H9 (cell line): ENCODE data around the gene SLC25A12. TPM values are rescaled to one million over a fixed set of nuclear protein-coding genes. Genes with fewer than 3 reads are reported as not detected.

Source experiments
- DNase-seq: peaks from one replicate; pipeline ENCODE4 v3.0.0-alpha.2; 2017
- H2AFZ ChIP-seq: one replicate; pipeline ENCODE4 v1.6.1; 2013; ENCODE audit warnings: mild to moderate bottlenecking, low read length, control low read depth, moderate library complexity
- H2AK5ac ChIP-seq: 2 replicates; pipeline ENCODE4 v1.6.1; 2013; ENCODE audit warnings: low read length, control low read depth, mixed read lengths; ENCODE audit not compliant: insufficient read length
- H2BK120ac ChIP-seq: one replicate; pipeline ENCODE4 v1.6.1; 2013; ENCODE audit warnings: low read depth, mild to moderate bottlenecking, low read length, control low read depth, inconsistent platforms; ENCODE audit not compliant: poor library complexity, severe bottlenecking
- H2BK12ac ChIP-seq: 2 replicates; pipeline ENCODE4 v1.6.1; 2013; ENCODE audit warnings: low read length, control low read depth, mixed read lengths, low read depth; ENCODE audit not compliant: insufficient read length
- H2BK15ac ChIP-seq: 2 replicates; pipeline ENCODE4 v1.6.1; 2013; ENCODE audit warnings: low read depth, low read length, control low read depth
- H2BK20ac ChIP-seq: one replicate; pipeline ENCODE4 v1.6.1; 2013; ENCODE audit warnings: low read depth, mild to moderate bottlenecking, low read length, control low read depth, inconsistent platforms; ENCODE audit not compliant: poor library complexity, severe bottlenecking
- H2BK5ac ChIP-seq: 2 replicates; pipeline ENCODE4 v1.6.1; 2013; ENCODE audit warnings: low read length, control low read depth, mixed read lengths; ENCODE audit not compliant: insufficient read length
- H3K14ac ChIP-seq: 2 replicates; pipeline ENCODE4 v1.6.1; 2013; ENCODE audit warnings: low read length, control low read depth; ENCODE audit not compliant: insufficient read depth
- H3K18ac ChIP-seq: 2 replicates; pipeline ENCODE4 v1.6.1; 2013; ENCODE audit warnings: low read depth, mild to moderate bottlenecking, mixed read lengths, low read length, control low read depth; ENCODE audit not compliant: insufficient read length
- H3K23ac ChIP-seq: 2 replicates; pipeline ENCODE4 v1.6.1; 2013; ENCODE audit warnings: low read length, control low read depth, mixed read lengths, low read depth; ENCODE audit not compliant: insufficient read length
- H3K23me2 ChIP-seq: 2 replicates; pipeline ENCODE4 v1.6.1; 2013; ENCODE audit warnings: low read depth, mild to moderate bottlenecking, mixed read lengths, low read length, control low read depth; ENCODE audit not compliant: insufficient read length, poor library complexity, severe bottlenecking
- H3K27ac ChIP-seq: 2 replicates; pipeline ENCODE4 v1.5.1; 2013; ENCODE audit warnings: low read length, control low read depth, mixed read lengths, low read depth; ENCODE audit not compliant: insufficient read length
- H3K27me3 ChIP-seq: 2 replicates; pipeline ENCODE4 v1.6.1; 2013; ENCODE audit warnings: low read length, control low read depth, inconsistent platforms; ENCODE audit not compliant: insufficient read depth
- H3K4ac ChIP-seq: 2 replicates; pipeline ENCODE4 v1.6.1; 2013; ENCODE audit warnings: low read depth, mild to moderate bottlenecking, control low read depth, inconsistent platforms, low read length, moderate library complexity
- H3K4me1 ChIP-seq: 2 replicates; pipeline ENCODE4 v1.6.1; 2013; ENCODE audit warnings: low read length, control low read depth, inconsistent platforms; ENCODE audit not compliant: insufficient read depth
- H3K4me2 ChIP-seq: 2 replicates; pipeline ENCODE4 v1.6.1; 2013; ENCODE audit warnings: low read length, control low read depth, mixed read lengths; ENCODE audit not compliant: insufficient read length, insufficient read depth
- H3K56ac ChIP-seq: 2 replicates; pipeline ENCODE4 v1.6.1; 2013; ENCODE audit warnings: low read depth, mild to moderate bottlenecking, mixed read lengths, low read length, control low read depth; ENCODE audit not compliant: insufficient read length
- H3K79me1 ChIP-seq: 2 replicates; pipeline ENCODE4 v1.6.1; 2013; ENCODE audit warnings: low read depth, mild to moderate bottlenecking, moderate library complexity, low read length, control low read depth, inconsistent platforms; ENCODE audit not compliant: insufficient read depth, poor library complexity, severe bottlenecking
- H3K79me2 ChIP-seq: 2 replicates; pipeline ENCODE4 v1.6.1; 2013; ENCODE audit warnings: low read length, control low read depth, inconsistent platforms; ENCODE audit not compliant: insufficient read depth
- H3K9ac ChIP-seq: 2 replicates; pipeline ENCODE4 v1.6.1; 2013; ENCODE audit warnings: low read length, control low read depth, mixed read lengths; ENCODE audit not compliant: insufficient read length; ENCODE audit errors: extremely low read depth
- H3K9me3 ChIP-seq: one replicate; pipeline ENCODE4 v1.6.1; 2013; ENCODE audit warnings: low read depth, low read length, inconsistent platforms; ENCODE audit not compliant: control insufficient read depth
- H3T11ph ChIP-seq: one replicate; pipeline ENCODE4 v1.6.1; 2013; ENCODE audit warnings: mild to moderate bottlenecking, low read length, control low read depth, inconsistent platforms
- H4K20me1 ChIP-seq: one replicate; pipeline ENCODE4 v1.6.1; 2013; ENCODE audit not compliant: control insufficient read depth, insufficient read length, insufficient read depth
- H4K5ac ChIP-seq: 2 replicates; pipeline ENCODE4 v1.6.1; 2013; ENCODE audit warnings: low read depth, mild to moderate bottlenecking, mixed read lengths, low read length, control low read depth; ENCODE audit not compliant: insufficient read length
- H4K8ac ChIP-seq: replicated peaks from 2 replicates; pipeline ENCODE4 v1.6.1; 2013; ENCODE audit warnings: low read length, control low read depth, mixed read lengths, low read depth; ENCODE audit not compliant: insufficient read length
- H4K91ac ChIP-seq: 2 replicates; pipeline ENCODE4 v1.6.1; 2013; ENCODE audit warnings: low read depth, mild to moderate bottlenecking, moderate library complexity, mixed read lengths, low read length, control low read depth; ENCODE audit not compliant: insufficient read length
- H3K27ac Mint-ChIP-seq, 3 experiments: 2 replicates in 2 of 3; 3 replicates in 1 of 3; pipeline ENCODE4 v1.8.0; 2020 to 2021; ENCODE audit warnings: mixed read lengths in 3 of 3, mild to moderate bottlenecking in 1 of 3, moderate library complexity in 1 of 3
- H3K27me3 Mint-ChIP-seq: 2 replicates; pipeline ENCODE4 v1.8.0; 2021; ENCODE audit warnings: low read depth, mild to moderate bottlenecking, moderate library complexity, mixed read lengths
- H3K36me3 Mint-ChIP-seq, 3 experiments: 2 replicates in 2 of 3; 3 replicates in 1 of 3; pipeline ENCODE4 v1.8.0; 2020 to 2021; ENCODE audit warnings: low read depth in 3 of 3, mixed read lengths in 3 of 3; ENCODE audit not compliant: insufficient read depth in 1 of 3
- H3K4me1 Mint-ChIP-seq, 2 experiments: 2 replicates each; pipeline ENCODE4 v1.8.0; 2020; ENCODE audit warnings: mixed read lengths in 2 of 2
- H3K4me3 Mint-ChIP-seq, 2 experiments: 2 replicates in 1 of 2; 3 replicates in 1 of 2; pipeline ENCODE4 v1.8.0; 2020 to 2021; ENCODE audit warnings: mild to moderate bottlenecking in 2 of 2, mixed read lengths in 2 of 2, moderate library complexity in 1 of 2
- H3K9me3 Mint-ChIP-seq, 2 experiments: 2 replicates in 1 of 2; 3 replicates in 1 of 2; pipeline ENCODE4 v1.8.0; 2020; ENCODE audit warnings: mild to moderate bottlenecking in 2 of 2, mixed read lengths in 2 of 2, moderate library complexity in 1 of 2
- WGBS: extraction: QIAGEN DNeasy Blood & Tissue Kit; methylation state at CpG from one replicate; pipeline ENCODE4 v1.1.7; 2013; ENCODE audit warnings: missing lambda C conversion rate, low lambda C conversion rate, mixed read lengths; ENCODE audit not compliant: insufficient read length; ENCODE audit errors: extremely low coverage; 5-methylcytosine and 5-hydroxymethylcytosine counted together
- total RNA-seq: library from RNA; stranded (reverse); gene quantifications from 2 replicates; pipeline ENCODE4 v1.2.1, GENCODE V29; 2021
- TF ChIP-seq, protein P1 (sequence below): fragments of 200-600 bp; sonication (generic); conservative IDR thresholded peaks from 3 replicates; pipeline ENCODE4 v1.8.0; 2021; ENCODE audit warnings: antibody characterized with exemption, mild to moderate bottlenecking

The SLC25A12 gene
- total RNA-seq, 1 experiment from 2014 or later = 10.1 TPM

DNA sequence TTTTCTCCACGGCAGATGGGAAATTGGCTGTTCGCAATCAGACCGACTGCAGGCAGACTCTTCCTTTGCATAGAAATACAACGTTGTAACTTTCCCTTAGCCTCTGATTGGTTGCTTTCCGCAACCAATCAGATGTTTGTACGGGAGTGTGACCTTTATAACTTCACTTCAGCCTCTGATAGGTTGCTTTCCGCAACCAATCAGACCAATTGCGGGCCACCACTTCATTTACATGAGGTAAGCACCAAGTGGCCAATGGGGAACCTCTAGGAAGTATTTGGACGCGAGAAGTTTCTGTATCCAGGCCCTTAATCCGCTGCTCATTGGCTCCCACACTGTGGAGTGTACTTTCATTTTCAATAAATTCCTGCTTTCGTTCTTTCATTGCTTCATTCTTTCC lies 19.1 kb downstream of the SLC25A12 start:
- no peak overlapping the region for H3K23ac ChIP-seq
- no peak overlapping the region for H4K8ac ChIP-seq
- H3K4ac ChIP-seq = no peak overlapping the region
- H3K4me1 Mint-ChIP-seq = no peaks in the 10 kb centered on the region
- no peak overlapping the region for H2BK12ac ChIP-seq
- H3T11ph ChIP-seq = no peak overlapping the region
- TF ChIP-seq, protein P1, sequence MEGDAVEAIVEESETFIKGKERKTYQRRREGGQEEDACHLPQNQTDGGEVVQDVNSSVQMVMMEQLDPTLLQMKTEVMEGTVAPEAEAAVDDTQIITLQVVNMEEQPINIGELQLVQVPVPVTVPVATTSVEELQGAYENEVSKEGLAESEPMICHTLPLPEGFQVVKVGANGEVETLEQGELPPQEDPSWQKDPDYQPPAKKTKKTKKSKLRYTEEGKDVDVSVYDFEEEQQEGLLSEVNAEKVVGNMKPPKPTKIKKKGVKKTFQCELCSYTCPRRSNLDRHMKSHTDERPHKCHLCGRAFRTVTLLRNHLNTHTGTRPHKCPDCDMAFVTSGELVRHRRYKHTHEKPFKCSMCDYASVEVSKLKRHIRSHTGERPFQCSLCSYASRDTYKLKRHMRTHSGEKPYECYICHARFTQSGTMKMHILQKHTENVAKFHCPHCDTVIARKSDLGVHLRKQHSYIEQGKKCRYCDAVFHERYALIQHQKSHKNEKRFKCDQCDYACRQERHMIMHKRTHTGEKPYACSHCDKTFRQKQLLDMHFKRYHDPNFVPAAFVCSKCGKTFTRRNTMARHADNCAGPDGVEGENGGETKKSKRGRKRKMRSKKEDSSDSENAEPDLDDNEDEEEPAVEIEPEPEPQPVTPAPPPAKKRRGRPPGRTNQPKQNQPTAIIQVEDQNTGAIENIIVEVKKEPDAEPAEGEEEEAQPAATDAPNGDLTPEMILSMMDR = no peak
- H3K27ac ChIP-seq = no peak overlapping the region
- no peaks in the 10 kb centered on the region for H3K79me2 ChIP-seq
- no peak overlapping the region for H3K4me2 ChIP-seq
- no peak overlapping the region; a peak in 1 of 7 replicates for H3K27ac Mint-ChIP-seq
- no peaks in the 10 kb centered on the region for H3K27me3 Mint-ChIP-seq
- no peak overlapping the region for H4K91ac ChIP-seq
- H2AFZ ChIP-seq = no peak overlapping the region
- no peaks in the 10 kb centered on the region for H3K4me1 ChIP-seq
- no peaks in the 10 kb centered on the region for H4K20me1 ChIP-seq
- H2BK5ac ChIP-seq = no peak overlapping the region
- H4K5ac ChIP-seq = no peak overlapping the region
- H3K9me3 ChIP-seq = no peaks in the 10 kb centered on the region
- no peaks in the 10 kb centered on the region for H3K79me1 ChIP-seq
- H3K4me3 Mint-ChIP-seq = no peak overlapping the region
- no peak overlapping the region for H2BK120ac ChIP-seq
- peaks cover 10 to 23% (median 13%) of the 10 kb centered on the region in 3 experiments for H3K36me3 Mint-ChIP-seq
- H2BK15ac ChIP-seq = no peak overlapping the region
- no peaks in the 10 kb centered on the region for H3K23me2 ChIP-seq
- no peak overlapping the region for H3K14ac ChIP-seq
- H2BK20ac ChIP-seq = no peak overlapping the region
- H3K9ac ChIP-seq = no peak overlapping the region
- H2AK5ac ChIP-seq = no peak overlapping the region
- H3K18ac ChIP-seq = no peak overlapping the region
- H3K9me3 Mint-ChIP-seq = no peaks in the 10 kb centered on the region
- H3K56ac ChIP-seq = no peak overlapping the region
- no CpG with 5 or more reads among the region's 12 CpGs for WGBS
- DNase-seq = no peak
- H3K27me3 ChIP-seq = no peaks in the 10 kb centered on the region
